Stimulated activated CD8-positive, alpha-beta memory T cell treated with anti-CD3 and anti-CD28 coated beads, Interleukin-7, amount 100 ng/mL, for 1 hour (primary cell): ENCODE results near the gene PRRX2.
"Not testable (repeated sequence)": the region's sequence is repeated elsewhere in the genome, so short reads cannot be mapped to it uniquely, and the experiment has no call there.

Source experiments
- DNase-seq, 2 donors: peaks; one replicate each; pipeline ENCODE4 v3.0.0-alpha.2; 2020; ENCODE audit warnings: low read depth in 2 of 2

The PRRX2 gene

DNA sequence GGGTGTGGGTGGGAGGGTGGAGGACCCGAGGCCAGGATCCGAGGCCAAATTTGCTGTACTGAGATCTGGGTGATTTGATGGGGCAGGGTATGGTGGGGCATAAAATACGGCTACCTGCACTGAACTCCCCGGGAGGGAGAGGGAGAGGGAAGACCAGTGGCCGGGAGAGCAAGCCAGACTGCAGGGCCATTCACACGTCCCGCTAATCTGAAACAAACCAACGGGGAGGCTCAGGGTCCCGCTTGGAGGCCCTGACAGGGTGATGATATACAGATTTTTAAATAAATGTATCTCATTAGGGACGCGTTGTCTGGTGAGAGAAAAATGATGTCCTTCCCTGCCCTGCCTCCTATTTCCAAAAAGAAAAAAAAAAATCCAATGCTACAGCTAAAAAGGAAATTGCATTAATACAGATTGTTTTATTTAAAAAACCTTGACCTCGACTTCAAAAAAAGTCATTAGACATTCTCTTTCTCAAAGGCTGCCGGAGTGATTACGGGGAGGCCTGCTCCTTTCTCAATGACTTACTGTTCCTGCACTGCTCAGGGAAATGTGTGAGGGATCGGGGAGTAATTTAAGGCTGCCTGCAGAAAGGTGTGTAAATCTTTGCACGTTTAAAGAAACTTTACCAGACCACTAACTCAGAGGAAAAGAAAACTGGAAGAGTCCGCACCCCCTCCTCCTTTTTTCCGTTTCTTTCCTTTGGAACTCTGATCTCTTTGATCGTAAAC, 11.5 kb upstream of the PRRX2 start:
- DNase-seq: no peak

DNA sequence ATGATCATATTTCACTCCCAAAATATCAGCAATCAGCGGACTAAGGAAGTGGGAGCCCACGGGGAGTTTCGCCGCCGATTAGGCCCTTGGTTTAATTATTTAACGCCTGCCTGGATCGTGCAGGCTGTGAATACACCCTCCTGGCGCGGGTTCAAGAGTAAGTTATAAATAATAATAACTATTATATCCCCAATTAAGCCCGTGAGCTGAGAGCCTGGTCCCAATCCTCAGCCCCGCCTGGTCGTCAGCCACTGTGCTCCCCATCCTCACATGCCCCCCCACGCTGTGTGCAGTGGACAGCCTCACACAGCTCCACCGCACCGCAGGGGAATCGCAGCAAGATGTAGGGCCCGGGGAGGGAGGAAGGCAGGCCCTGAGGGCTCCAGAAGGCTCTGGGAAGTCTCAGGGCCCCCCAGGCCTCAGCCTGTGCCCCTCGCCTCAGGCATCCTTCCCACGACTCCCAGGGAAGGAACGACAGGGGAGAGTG, 10.8 kb upstream of the PRRX2 start:
- no peak for DNase-seq

DNA sequence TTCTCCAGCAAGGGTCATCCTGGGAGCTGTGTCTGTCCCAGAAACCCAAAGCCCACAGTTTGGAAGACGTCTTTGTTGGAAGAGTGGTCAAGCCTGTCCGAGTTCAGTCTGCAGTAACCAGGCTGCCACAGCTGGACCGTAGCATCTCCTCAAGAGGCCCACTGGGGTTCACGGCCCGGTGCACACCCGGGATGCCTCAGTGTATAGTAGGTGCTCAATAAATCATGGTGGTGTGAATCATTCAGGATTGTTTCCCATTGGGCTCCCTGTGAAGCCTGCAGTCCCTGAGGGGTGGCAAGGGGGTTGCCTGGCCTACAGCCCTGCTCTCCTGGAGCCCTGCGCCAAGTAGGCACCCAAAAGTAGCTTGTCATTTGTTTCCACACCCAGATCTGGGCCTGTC, 10.3 kb upstream of the PRRX2 start:
- no peak for DNase-seq

- no peak for DNase-seq
Measured at GRCh38 chr9:129655696-129656095, 9.8 kb upstream of the PRRX2 start.

- DNase-seq: no peak
Measured at GRCh38 chr9:129656795-129657390, 8.6 kb upstream of the PRRX2 start.

DNA sequence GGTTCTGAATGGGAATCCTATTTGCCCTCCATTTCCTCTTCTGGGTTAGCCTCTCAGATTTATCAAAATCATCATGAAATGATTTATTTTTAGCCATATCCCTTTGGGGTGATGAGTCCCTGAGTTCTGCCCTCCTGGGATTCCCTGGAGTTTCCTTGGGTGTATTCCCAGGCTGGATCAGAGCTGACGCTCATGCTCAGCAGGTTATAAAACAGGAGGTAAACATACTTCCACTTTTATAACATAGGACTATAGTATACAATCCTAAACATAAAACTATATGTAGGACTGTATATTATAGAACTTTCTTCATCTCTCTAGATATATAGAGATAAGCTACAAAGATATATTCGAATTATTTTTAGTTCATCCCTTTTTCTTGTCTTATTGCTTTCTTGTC, 4.4 kb upstream of the PRRX2 start:
- DNase-seq: no peak

DNA sequence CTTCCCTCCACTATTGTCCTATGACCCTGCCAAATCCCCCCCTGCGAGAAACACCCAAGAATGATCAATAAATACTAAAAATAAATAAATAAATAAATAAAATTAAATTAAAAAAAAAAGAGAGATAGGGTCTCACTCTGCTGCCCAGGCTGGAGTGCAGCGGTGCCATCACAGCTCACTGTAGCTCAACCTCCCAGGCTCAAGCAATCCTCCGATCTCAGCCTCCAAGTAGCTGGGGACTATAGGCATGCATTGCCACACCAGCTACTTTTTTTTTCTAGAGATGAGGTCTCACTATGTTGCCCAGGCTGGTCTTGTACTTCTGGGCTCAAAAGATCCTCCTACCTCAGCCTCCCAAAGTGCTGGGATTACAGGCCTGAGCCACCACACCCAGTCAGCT, 3.2 kb upstream of the PRRX2 start:
- DNase-seq: not testable (repeated sequence)

DNA sequence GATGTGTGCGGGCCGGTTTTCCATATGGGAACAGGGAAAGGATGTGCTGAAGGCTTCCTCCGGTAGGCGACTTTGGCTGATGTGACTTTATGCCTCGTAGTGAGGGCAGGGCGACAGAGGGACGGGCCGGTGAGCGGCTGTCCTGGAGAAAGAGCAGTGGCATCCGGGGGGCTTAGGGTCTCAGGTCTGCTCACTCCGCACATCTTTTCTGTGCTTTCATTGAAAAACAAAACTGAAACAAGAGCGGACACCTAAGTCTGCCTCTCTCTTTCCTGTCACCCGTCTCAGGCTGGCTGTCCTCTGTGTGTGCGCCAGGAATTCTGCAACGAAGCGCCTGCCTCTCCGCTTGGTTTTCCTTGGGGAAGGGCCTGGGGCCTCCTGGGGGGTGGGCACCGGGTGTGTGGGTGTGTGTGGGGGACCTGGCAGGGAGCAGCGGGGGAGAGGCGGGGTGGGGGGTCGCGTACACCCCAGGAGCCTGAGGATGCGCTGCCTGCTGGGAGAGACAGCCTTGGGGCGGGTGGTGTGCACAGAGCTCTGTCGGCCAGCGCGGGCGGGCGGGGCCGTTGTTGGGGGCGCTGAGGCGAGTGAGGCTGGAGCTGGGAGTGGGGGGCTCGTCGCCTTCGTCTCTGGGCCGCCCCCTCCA, 580 bp upstream of the PRRX2 start:
- DNase-seq: no peak

DNA sequence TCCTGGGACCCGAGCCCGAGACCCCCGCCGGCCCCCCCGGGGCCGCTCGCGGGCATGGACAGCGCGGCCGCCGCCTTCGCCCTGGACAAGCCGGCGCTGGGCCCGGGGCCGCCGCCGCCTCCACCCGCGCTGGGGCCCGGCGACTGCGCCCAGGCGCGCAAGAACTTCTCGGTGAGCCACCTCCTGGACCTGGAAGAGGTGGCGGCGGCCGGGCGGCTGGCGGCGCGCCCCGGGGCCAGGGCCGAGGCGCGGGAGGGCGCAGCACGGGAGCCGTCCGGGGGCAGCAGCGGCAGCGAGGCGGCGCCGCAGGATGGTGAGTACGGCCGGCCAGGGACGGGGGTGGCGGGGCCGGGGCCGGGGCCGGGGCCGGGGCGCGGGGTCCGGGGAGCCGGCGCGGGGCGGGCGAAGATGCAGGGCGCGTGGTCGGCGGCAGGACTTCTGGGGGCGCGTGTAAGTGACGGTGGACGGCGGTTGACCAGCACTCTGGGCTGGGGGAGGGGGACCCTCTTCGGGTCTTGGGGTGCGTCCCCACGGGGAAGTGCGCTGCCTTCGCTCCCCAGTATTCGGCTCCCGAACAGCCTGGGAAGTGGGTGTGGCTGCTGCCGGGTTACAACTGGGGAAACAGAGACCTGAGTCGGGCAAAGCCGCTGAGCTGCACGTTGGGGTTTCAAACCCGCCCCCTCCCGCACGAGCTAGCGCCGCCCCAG, 520 bp downstream of the PRRX2 start:
- no peak for DNase-seq

- no peak for DNase-seq
Measured at GRCh38 chr9:129666575-129666974, 1.1 kb downstream of the PRRX2 start.

DNA sequence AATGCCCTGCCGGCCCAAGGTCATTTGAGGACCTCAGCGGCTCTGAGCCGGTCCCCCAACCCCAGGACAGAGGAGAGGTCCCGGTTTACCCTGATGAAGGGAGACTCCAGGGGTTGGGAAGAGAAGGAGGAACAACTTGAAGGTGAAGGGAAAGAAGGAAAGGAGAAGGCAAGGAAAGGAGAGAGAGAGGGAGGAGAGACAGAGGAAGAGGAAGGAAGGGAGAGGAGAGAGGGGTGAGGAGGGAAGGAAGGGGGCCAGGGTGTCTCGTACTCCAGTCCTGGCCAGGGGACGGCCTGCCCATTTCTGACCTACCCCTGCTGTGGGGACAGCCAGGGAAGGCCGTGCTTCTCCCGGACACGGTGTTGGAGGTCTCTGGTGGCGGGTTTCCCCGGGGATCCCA, 1.9 kb downstream of the PRRX2 start:
- no peak for DNase-seq

GRCh38 chr9:129667850-129668249, 2.4 kb downstream of the PRRX2 start:
- DNase-seq: no peak

DNA sequence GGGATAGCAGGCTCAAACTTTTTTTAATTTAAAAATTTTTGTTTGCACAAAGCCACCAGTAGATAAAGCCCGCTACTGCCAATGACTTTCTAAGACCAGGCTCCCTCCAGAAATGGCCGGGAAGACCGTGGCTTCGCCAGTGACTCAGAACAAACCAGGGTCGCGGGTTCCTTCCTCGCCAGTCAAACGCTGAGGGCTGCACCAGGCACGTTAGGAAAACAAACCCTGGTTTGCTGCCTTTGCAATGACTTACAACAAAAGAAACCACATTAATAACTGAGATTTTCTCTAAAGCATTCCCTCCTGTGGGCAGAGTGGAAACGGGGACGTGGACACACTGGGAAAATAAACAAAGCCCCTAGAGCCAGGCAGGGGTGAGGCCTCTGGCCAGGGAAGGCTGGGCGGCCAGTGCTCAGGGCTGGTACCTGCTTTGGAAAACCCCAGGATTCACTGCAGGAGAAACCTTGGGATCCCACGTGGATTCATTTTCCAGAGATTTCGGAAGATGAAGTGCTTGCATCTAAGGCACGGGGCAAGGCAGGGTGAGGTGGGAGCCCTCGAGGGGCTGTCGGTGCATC, 3.8 kb downstream of the PRRX2 start:
- DNase-seq: no peak

DNA sequence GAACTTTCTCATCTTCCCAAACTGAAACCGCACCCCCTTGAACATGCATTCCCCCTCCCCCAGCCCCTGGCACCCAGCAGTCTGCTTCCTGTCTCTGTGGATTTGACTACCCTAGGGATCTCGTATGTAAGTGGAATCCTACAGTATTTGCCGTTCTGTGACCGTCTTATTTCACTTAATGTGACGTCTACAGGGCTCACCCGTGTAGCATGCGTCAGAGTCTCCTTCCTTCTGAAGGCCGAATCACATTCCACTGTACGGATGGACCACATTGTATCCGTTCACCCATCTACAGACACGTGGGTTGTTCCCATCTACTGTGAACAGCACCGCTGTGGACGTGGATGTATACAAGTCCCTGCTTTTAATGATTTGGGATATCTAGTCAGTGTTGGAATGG, 4.5 kb downstream of the PRRX2 start:
- DNase-seq: no peak

GRCh38 chr9:129671065-129671464, 5.6 kb downstream of the PRRX2 start:
- no peak for DNase-seq

DNA sequence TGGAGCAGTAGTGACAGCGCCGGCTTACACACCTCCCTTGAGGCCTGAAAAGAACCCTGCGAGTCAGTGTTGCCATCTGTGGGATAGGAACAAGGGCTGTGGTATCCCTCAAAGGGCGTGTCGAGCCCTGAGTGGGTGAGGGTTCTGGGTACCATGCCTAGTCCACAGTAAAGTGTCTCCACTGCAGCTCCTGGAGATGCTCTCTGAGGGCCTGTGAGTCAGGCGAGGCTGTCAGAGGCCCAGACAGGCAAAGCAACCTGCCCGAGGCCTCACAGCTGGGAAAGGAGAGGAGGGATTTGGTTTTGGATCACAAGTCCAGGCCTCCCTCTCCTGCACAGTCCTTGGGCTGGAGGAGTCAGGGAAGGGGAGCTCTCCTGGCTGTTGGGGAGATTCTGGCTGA, 6.1 kb downstream of the PRRX2 start:
- no peak for DNase-seq

DNA sequence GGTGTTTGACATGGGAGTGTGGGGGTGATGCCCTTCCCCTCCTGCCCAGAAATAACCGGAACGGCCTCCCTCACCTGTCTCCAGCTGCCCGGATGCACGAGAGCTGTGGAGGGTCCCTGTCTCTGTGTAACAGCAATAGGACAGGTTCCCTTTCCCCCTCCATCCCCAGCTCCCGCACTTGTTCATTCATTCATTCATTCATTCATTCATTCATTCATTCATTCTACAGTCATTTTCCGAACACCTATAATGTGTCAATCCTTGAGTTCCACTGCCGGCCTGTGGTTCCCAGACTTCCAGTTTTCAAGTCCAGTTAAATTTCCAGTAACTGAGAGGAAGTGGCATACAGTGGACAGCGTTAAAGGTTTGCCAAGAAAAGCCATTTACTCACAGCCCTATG, 7.3 kb downstream of the PRRX2 start:
- no peak for DNase-seq

- DNase-seq: no peak
Measured at GRCh38 chr9:129673602-129674001, 8.2 kb downstream of the PRRX2 start.

DNA sequence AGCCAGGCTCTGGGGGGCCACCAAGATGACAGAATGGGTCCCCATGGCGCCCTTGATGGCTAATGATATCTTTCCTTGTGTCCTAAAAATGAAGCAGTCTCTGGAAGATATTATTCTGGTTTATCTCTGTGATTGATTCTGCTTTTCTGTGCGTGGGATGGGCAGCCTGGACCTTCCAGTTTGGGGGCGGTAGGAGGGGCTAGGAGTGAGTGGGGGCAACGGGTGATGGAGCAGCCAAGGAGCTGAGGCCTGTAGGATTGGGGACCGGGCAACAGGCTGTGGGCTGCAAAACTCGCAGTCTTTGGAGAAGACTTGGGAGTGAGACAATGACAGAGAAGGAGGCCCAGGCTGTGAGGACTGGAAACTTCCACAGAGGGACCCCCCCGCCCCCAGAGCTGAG, 8.8 kb downstream of the PRRX2 start:
- DNase-seq: no peak

DNA sequence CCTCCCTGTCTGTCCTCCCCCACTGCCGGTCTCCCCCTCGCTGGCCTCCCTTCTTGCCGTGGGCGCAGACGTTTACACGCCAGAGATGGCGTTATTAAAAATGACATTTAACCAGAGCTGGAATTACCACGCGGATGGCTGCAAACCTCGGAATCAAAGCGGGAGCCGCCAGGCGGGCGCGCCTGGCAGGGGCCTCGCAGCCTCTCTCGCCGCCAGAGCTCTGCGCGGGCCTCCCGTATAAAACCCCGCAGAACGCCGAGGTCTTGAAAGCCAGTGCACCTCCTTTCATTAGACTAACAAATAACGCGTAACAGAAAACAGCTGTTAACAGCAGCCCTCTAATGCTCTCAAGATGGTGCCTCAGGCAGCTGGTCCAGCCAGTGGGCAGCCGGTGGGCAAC, 10.2 kb downstream of the PRRX2 start:
- DNase-seq: no peak

DNA sequence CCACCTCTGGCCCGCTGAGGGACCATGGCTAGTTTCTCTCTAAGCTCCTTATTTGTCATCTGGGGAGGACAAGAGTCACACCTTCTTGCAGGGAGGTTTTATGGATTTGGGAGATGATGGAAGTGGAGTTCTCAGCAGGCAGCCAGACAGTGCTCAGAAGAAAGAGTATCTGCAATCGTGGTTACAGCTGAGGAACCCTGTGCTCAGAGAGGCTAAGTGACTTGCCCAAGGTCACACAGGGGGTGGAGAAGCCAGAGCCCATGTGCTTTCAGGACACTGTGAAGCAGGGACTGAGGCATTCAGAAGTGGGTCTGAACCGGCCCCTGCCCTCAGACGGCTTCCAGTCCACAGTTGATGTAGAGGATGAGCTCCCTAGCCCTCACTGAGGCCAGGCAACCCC, 10.8 kb downstream of the PRRX2 start:
- DNase-seq: no peak

DNA sequence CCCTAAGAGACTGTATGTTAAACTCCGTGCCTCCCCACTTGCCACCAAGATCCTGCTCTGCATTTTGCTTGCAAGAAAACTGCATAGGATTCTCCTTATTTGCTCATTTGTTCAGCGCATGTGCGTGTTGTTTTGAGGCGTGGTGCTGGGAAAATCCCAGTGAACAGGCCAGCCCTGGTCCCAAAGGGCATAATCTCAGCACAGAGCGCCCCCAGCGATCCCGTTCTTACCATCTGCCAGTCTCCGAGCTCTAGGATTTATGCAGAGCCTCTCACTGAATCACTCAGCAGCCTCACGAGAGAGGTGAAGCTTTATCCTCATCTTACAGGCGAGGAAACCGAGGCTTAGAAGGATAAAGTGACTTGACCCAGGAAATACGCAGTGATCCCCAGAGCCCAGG, 11.5 kb downstream of the PRRX2 start:
- DNase-seq: no peak
